Loucy (cell line): ENCODE data around the gene GAREM1.
"Not testable (repeated sequence)": the region's sequence is repeated elsewhere in the genome, so short reads cannot be mapped to it uniquely, and the experiment has no call there.

Experiments used
- H2AFZ ChIP-seq: fragments of 200-600 bp; sonication (generic); 2 replicates; pipeline ENCODE4 v1.6.0; 2016; ENCODE audit warnings: antibody characterized with exemption, mild to moderate bottlenecking, low read length, moderate library complexity
- H3F3A ChIP-seq: fragments of 200-600 bp; 2 replicates; pipeline ENCODE4 v1.6.0; 2016; ENCODE audit warnings: antibody characterized with exemption, low read depth, mild to moderate bottlenecking
- H3K27me3 ChIP-seq: fragments of 200-600 bp; sonication (generic); 2 replicates; pipeline ENCODE4 v1.6.1; 2014; ENCODE audit warnings: low read length, mild to moderate bottlenecking; ENCODE audit not compliant: insufficient read depth, poor library complexity, severe bottlenecking
- H3K36me3 ChIP-seq: fragments of 200-600 bp; sonication (generic); 2 replicates; pipeline ENCODE4 v1.6.1; 2016; ENCODE audit warnings: low read length; ENCODE audit not compliant: insufficient read depth
- H3K4me1 ChIP-seq: fragments of 200-600 bp; sonication (generic); 2 replicates; pipeline ENCODE4 v1.5.1; 2014; ENCODE audit warnings: low read length, mild to moderate bottlenecking; ENCODE audit not compliant: insufficient read depth, poor library complexity, severe bottlenecking
- H3K4me2 ChIP-seq: fragments of 200-600 bp; sonication (generic); 2 replicates; pipeline ENCODE4 v1.6.0; 2014; ENCODE audit warnings: antibody characterized with exemption, low read length, low read depth, mild to moderate bottlenecking; ENCODE audit not compliant: poor library complexity, severe bottlenecking
- H3K4me3 ChIP-seq: fragments of 200-600 bp; sonication (generic); 2 replicates; pipeline ENCODE4 v1.5.1; 2014; ENCODE audit warnings: low read length, mild to moderate bottlenecking, mixed read lengths; ENCODE audit not compliant: poor library complexity, severe bottlenecking
- H3K79me2 ChIP-seq: fragments of 200-600 bp; sonication (generic); 2 replicates; pipeline ENCODE4 v1.6.1; 2014; ENCODE audit warnings: low read length; ENCODE audit not compliant: insufficient read depth
- H3K9ac ChIP-seq: fragments of 200-600 bp; sonication (generic); 2 replicates; pipeline ENCODE4 v1.6.0; 2014; ENCODE audit warnings: mild to moderate bottlenecking, low read depth, low read length, moderate library complexity; ENCODE audit not compliant: poor library complexity, severe bottlenecking
- H3K9me2 ChIP-seq: fragments of 200-600 bp; sonication (generic); replicated peaks from 2 replicates; pipeline ENCODE4 v1.6.1; 2016; ENCODE audit warnings: low read depth, low read length, mixed read lengths
- H3K9me3 ChIP-seq: fragments of 200-600 bp; sonication (generic); 2 replicates; pipeline ENCODE4 v1.6.1; 2014; ENCODE audit warnings: mild to moderate bottlenecking, antibody characterized with exemption, low read length, low read depth; ENCODE audit not compliant: insufficient read depth
- H4K20me1 ChIP-seq: fragments of 200-600 bp; sonication (generic); 2 replicates; pipeline ENCODE4 v1.6.0; 2014; ENCODE audit warnings: antibody characterized with exemption, low read length, mild to moderate bottlenecking; ENCODE audit not compliant: insufficient read depth, poor library complexity, severe bottlenecking
- CTCF ChIP-seq: fragments of 200-600 bp; sonication (generic); conservative IDR thresholded peaks from 2 replicates; pipeline ENCODE4 v1.5.1; 2014; ENCODE audit warnings: mild to moderate bottlenecking, antibody characterized with exemption, low read length
- EZH2phosphoT487 ChIP-seq: fragments of 200-600 bp; IDR thresholded peaks from 2 replicates; pipeline ENCODE4 v1.6.1; 2018; ENCODE audit warnings: antibody characterized with exemption, mild to moderate bottlenecking, moderate library complexity, borderline replicate concordance

GAREM1 gene

GRCh38 chr18:32507093-32507492, 36.4 kb upstream of the GAREM1 start:
- no peaks in the 10 kb centered on the region for H3K36me3 ChIP-seq

GRCh38 chr18:32502014-32502413, 31.3 kb upstream of the GAREM1 start:
- TF ChIP-seq EZH2phosphoT487 (no peak), CTCF (no peak)
- no peaks in the 10 kb centered on the region for H3F3A ChIP-seq
- no peaks in the 10 kb centered on the region for H3K36me3 ChIP-seq
- no peak overlapping the region for H3K9ac ChIP-seq
- H3K4me3 ChIP-seq = no peak overlapping the region
- H3K27me3 ChIP-seq = no peaks in the 10 kb centered on the region
- H3K4me1 ChIP-seq = no peaks in the 10 kb centered on the region
- no peaks in the 10 kb centered on the region for H3K79me2 ChIP-seq
- no peak overlapping the region for H3K4me2 ChIP-seq
- H3K9me3 ChIP-seq = no peaks in the 10 kb centered on the region
- H3K9me2 ChIP-seq = no peaks in the 10 kb centered on the region
- H2AFZ ChIP-seq = no peak overlapping the region
- H4K20me1 ChIP-seq = no peaks in the 10 kb centered on the region

More at GRCh38 chr18:32507093-32507492, 36.4 kb upstream of the GAREM1 start:
- no peaks in the 10 kb centered on the region for H3K4me1 ChIP-seq
- H3F3A ChIP-seq = no peaks in the 10 kb centered on the region
- TF ChIP-seq CTCF (no peak), EZH2phosphoT487 (no peak)
- no peaks in the 10 kb centered on the region for H3K9me3 ChIP-seq
- H4K20me1 ChIP-seq = no peaks in the 10 kb centered on the region
- H3K4me2 ChIP-seq = no peak overlapping the region
- no peak overlapping the region for H2AFZ ChIP-seq
- H3K4me3 ChIP-seq = no peak overlapping the region
- no peak overlapping the region for H3K9ac ChIP-seq
- H3K79me2 ChIP-seq = no peaks in the 10 kb centered on the region
- no peaks in the 10 kb centered on the region for H3K9me2 ChIP-seq
- no peaks in the 10 kb centered on the region for H3K27me3 ChIP-seq

- not testable (repeated sequence) for H4K20me1 ChIP-seq, H3K4me2 ChIP-seq, H3K9me2 ChIP-seq, H2AFZ ChIP-seq, H3K79me2 ChIP-seq, H3F3A ChIP-seq, H3K4me3 ChIP-seq, H3K4me1 ChIP-seq, H3K9ac ChIP-seq, H3K36me3 ChIP-seq, H3K9me3 ChIP-seq, H3K27me3 ChIP-seq
Observed at GRCh38 chr18:32501242-32501641, 30.6 kb upstream of the GAREM1 start.

- TF ChIP-seq EZH2phosphoT487 = no peak
- Histone ChIP-seq H3K4me2 (no peak overlapping the region), H3K9me2 (no peaks in the 10 kb centered on the region), H3K36me3 (no peaks in the 10 kb centered on the region), H3K27me3 (no peaks in the 10 kb centered on the region), H3K9me3 (no peaks in the 10 kb centered on the region), H3F3A (no peaks in the 10 kb centered on the region), H3K9ac (no peak overlapping the region), H3K4me3 (no peak overlapping the region), H3K79me2 (no peaks in the 10 kb centered on the region), H3K4me1 (no peaks in the 10 kb centered on the region), H4K20me1 (no peaks in the 10 kb centered on the region), H2AFZ (no peak overlapping the region)
Observed at GRCh38 chr18:32483002-32483401, 12.3 kb upstream of the GAREM1 start.
